ENCODE data around the gene SIL1.

- TF ChIP-seq FOSL2 (IDR thresholded peaks at IDR 0.05) (no peak), FOSL2 (CRISPR knock-in tag; IDR thresholded peaks at IDR 0.05) (no peak), CTCF (IDR thresholded peaks at IDR 0.05) (no peak), ZC3H11A (IDR thresholded peaks at IDR 0.05) (no peak), ESRRA (IDR thresholded peaks at IDR 0.05; ENCODE audit: borderline replicate concordance, low read length) (no peak), ATOH8 (CRISPR knock-in tag; IDR thresholded peaks at IDR 0.05; ENCODE audit: low read depth) (no peak), SMC3 (IDR thresholded peaks at IDR 0.05) (no peak), BHLHE40 (IDR thresholded peaks at IDR 0.05; ENCODE audit: low read depth, low read length) (no peak), MAX (IDR thresholded peaks at IDR 0.05) (no peak)
These were observed 20.2 kb downstream of the SIL1 start for GRCh38 chr5:139177809-139178588.

Data from A549 (cell line).